ENCODE results near the gene MUTYH.

DNA sequence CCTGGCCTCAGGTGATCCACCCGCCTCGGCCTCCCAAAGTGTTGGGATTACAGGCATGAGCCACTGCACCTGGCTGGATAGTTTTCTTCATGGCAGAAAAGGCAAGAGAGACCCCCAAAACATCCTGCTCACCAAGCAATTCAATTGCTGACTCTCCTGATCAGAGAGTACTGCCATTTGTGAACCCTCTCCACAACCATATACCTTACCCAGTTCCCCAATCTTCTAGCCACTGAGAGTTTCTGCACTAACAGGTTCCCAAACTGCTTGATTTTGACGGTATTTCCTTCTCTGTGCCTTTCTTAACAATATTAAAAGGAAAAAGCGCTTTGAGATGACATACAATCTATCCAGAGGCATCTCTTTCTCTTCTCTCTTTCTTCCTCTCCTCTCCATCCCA lies 39.9 kb upstream of the MUTYH start:
- TF ChIP-seq CTCF (IDR thresholded peaks at IDR 0.05), result no peak
- TF ChIP-seq POLR2A (IDR thresholded peaks at IDR 0.05), result no peak
